NCI-H446 (cell line): ENCODE data around the gene TIMM10.

Experiments used
- DNase-seq, 2 experiments: peaks; one replicate each; lab custom pipeline; 2025; lab: John Stamatoyannopoulos, UW

TIMM10 gene

GRCh38 chr11:57484141-57484710 is 46.3 kb downstream of the TIMM10 start:
- no peak for DNase-seq

GRCh38 chr11:57483562-57483918 is 47.0 kb downstream of the TIMM10 start:
- no peak for DNase-seq

- peak; percentile 27 to 64 for DNase-seq
These were observed 47.6 kb downstream of the TIMM10 start for GRCh38 chr11:57482782-57483561.

GRCh38 chr11:57481915-57482781 is 48.4 kb downstream of the TIMM10 start:
- no peak for DNase-seq

GRCh38 chr11:57481315-57481714 is 49.2 kb downstream of the TIMM10 start:
- DNase-seq = no peak

GRCh38 chr11:57480409-57481137 is 50.0 kb downstream of the TIMM10 start:
- DNase-seq = peak; percentile 34 to 68

GRCh38 chr11:57479911-57480310 is 50.6 kb downstream of the TIMM10 start:
- no peak for DNase-seq

GRCh38 chr11:57479021-57479663 is 51.4 kb downstream of the TIMM10 start:
- DNase-seq = no peak
